Trophoblast cell (in vitro differentiated cells and primary cell): ENCODE results near the gene HOMER1.

ENCODE experiments used
- DNase-seq, 2 donors: peaks; one replicate each; pipeline ENCODE4 v3.0.0-alpha.2; 2016
- H2AFZ ChIP-seq: 2 replicates; pipeline ENCODE4 v1.6.1; 2013; ENCODE audit warnings: low read length, moderate library complexity, mild to moderate bottlenecking; ENCODE audit not compliant: insufficient read depth, poor library complexity
- H2AK5ac ChIP-seq: 2 replicates; pipeline ENCODE4 v1.6.1; 2013; ENCODE audit warnings: mild to moderate bottlenecking, low read length
- H2BK120ac ChIP-seq: 2 replicates; pipeline ENCODE4 v1.6.1; 2013; ENCODE audit warnings: low read length, mild to moderate bottlenecking, moderate library complexity; ENCODE audit not compliant: insufficient read depth, poor library complexity
- H2BK12ac ChIP-seq: 2 replicates; pipeline ENCODE4 v1.6.1; 2013; ENCODE audit warnings: mild to moderate bottlenecking, low read length, moderate library complexity
- H2BK5ac ChIP-seq: 2 replicates; pipeline ENCODE4 v1.6.1; 2013; ENCODE audit warnings: low read length, low read depth, moderate library complexity, mild to moderate bottlenecking; ENCODE audit not compliant: poor library complexity
- H3K14ac ChIP-seq: 2 replicates; pipeline ENCODE4 v1.6.1; 2013; ENCODE audit warnings: mild to moderate bottlenecking, low read length
- H3K18ac ChIP-seq: 2 replicates; pipeline ENCODE4 v1.6.1; 2013; ENCODE audit warnings: mild to moderate bottlenecking, low read length
- H3K23ac ChIP-seq: 2 replicates; pipeline ENCODE4 v1.6.1; 2013; ENCODE audit warnings: low read length
- H3K27ac ChIP-seq: 2 replicates; pipeline ENCODE4 v1.5.1; 2013; ENCODE audit warnings: low read depth, mild to moderate bottlenecking, inconsistent platforms, low read length, moderate library complexity
- H3K27me3 ChIP-seq: 2 replicates; pipeline ENCODE4 v1.6.1; 2013; ENCODE audit warnings: inconsistent platforms, mild to moderate bottlenecking, low read length, moderate library complexity; ENCODE audit not compliant: insufficient read depth
- H3K36me3 ChIP-seq, 2 experiments: 1 replicate in 1 of 2; 2 replicates in 1 of 2; pipeline ENCODE4 v1.6.1; 2013; ENCODE audit warnings: low read length in 2 of 2, mild to moderate bottlenecking in 2 of 2, moderate library complexity in 1 of 2; ENCODE audit not compliant: insufficient read depth in 2 of 2, control insufficient read depth in 1 of 2
- H3K4ac ChIP-seq: 2 replicates; pipeline ENCODE4 v1.6.1; 2013; ENCODE audit warnings: low read depth, mild to moderate bottlenecking, low read length, moderate library complexity
- H3K4me1 ChIP-seq, 2 experiments: 1 replicate in 1 of 2; 2 replicates in 1 of 2; pipeline ENCODE4 v1.6.1; 2013; ENCODE audit warnings: low read length in 2 of 2, mild to moderate bottlenecking in 2 of 2, moderate library complexity in 1 of 2; ENCODE audit not compliant: insufficient read depth in 2 of 2, control insufficient read depth in 1 of 2
- H3K4me2 ChIP-seq: 2 replicates; pipeline ENCODE4 v1.6.1; 2013; ENCODE audit warnings: inconsistent platforms, mild to moderate bottlenecking, low read length, moderate library complexity
- H3K4me3 ChIP-seq: 2 replicates; pipeline ENCODE4 v1.5.1; 2013; ENCODE audit warnings: mild to moderate bottlenecking, low read depth, low read length, inconsistent platforms
- H3K79me1 ChIP-seq: one replicate; pipeline ENCODE4 v1.6.1; 2013; ENCODE audit warnings: low read length
- H3K79me2 ChIP-seq: 2 replicates; pipeline ENCODE4 v1.6.1; 2013; ENCODE audit warnings: low read length, mild to moderate bottlenecking; ENCODE audit not compliant: control insufficient read depth, insufficient read depth, poor library complexity
- H3K9ac ChIP-seq: 2 replicates; pipeline ENCODE4 v1.6.1; 2013; ENCODE audit warnings: mild to moderate bottlenecking, low read length
- H3K9me3 ChIP-seq: 2 replicates; pipeline ENCODE4 v1.6.1; 2013; ENCODE audit warnings: low read depth, mild to moderate bottlenecking, control low read depth, inconsistent platforms, low read length; ENCODE audit not compliant: insufficient read depth
- H4K12ac ChIP-seq: 2 replicates; pipeline ENCODE4 v1.6.1; 2013; ENCODE audit warnings: low read depth, mild to moderate bottlenecking, low read length, moderate library complexity
- H4K8ac ChIP-seq: 2 replicates; pipeline ENCODE4 v1.6.1; 2013; ENCODE audit warnings: low read depth, mild to moderate bottlenecking, low read length, moderate library complexity
- H4K91ac ChIP-seq: one replicate; pipeline ENCODE4 v1.6.1; 2013; ENCODE audit warnings: low read depth, mild to moderate bottlenecking, low read length, moderate library complexity
- WGBS: extraction: QIAGEN DNeasy Blood & Tissue Kit; methylation state at CpG from one replicate; pipeline ENCODE4 v1.1.7; 2013; ENCODE audit warnings: missing lambda C conversion rate; ENCODE audit not compliant: insufficient read length, insufficient coverage; ENCODE audit errors: extremely low coverage; 5-methylcytosine and 5-hydroxymethylcytosine counted together

The HOMER1 gene

DNA sequence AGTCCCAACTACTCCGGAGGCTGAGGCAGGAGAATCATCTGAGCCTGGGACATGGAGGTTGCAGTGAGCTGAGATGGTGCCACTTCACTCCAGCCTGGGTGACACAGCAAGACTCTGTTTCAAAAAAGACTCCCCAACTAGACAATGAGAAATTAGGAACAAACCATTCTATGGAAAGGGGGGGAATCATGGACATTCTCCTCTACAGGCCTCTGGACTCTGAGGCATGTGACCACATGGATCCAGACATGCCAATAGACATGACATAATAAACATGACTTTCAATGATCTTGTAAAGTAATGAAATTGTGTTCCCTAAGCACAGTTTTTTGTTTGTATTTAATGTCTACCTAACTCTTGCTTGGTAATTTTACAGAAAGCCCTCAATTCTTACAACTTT is 8.8 kb downstream of the HOMER1 start:
- H3K14ac ChIP-seq, result no peak overlapping the region
- H3K18ac ChIP-seq, result peak overlapping the region; percentile 65
- H4K91ac ChIP-seq, result no peak overlapping the region
- no peak overlapping the region for H3K4me3 ChIP-seq
- peaks cover 2% of the 10 kb centered on the region for H3K79me2 ChIP-seq
- no CpG with 5 or more reads among the region's 1 CpG for WGBS
- peaks cover 0 to 2% of the 10 kb centered on the region in 2 experiments for H3K36me3 ChIP-seq
- H2AK5ac ChIP-seq, result no peak overlapping the region
- H3K9ac ChIP-seq, result no peak overlapping the region
- H3K27me3 ChIP-seq, result no peaks in the 10 kb centered on the region
- no peaks in the 10 kb centered on the region for H3K79me1 ChIP-seq
- H3K27ac ChIP-seq, result no peak overlapping the region
- H4K8ac ChIP-seq, result no peak overlapping the region
- no peak overlapping the region for H3K23ac ChIP-seq
- no peak overlapping the region for H4K12ac ChIP-seq
- H3K4ac ChIP-seq, result no peak overlapping the region
- H3K4me2 ChIP-seq, result no peak overlapping the region
- no peak overlapping the region for H2BK5ac ChIP-seq
- H2BK120ac ChIP-seq, result no peak overlapping the region
- H2AFZ ChIP-seq, result no peak overlapping the region
- H3K4me1 ChIP-seq, result peaks cover 0 to 3% of the 10 kb centered on the region in 2 experiments
- no peak for DNase-seq
- H3K9me3 ChIP-seq, result no peaks in the 10 kb centered on the region
- no peak overlapping the region for H2BK12ac ChIP-seq

- Histone ChIP-seq H3K79me2 (peaks cover 2% of the 10 kb centered on the region), H2AK5ac (no peak overlapping the region), H4K12ac (no peak overlapping the region), H3K36me3 (peaks cover 0 to 2% of the 10 kb centered on the region in 2 experiments), H4K8ac (no peak overlapping the region), H2BK5ac (no peak overlapping the region), H3K9me3 (no peaks in the 10 kb centered on the region), H3K79me1 (no peaks in the 10 kb centered on the region), H3K9ac (no peak overlapping the region), H3K4me2 (no peak overlapping the region), H3K4me1 (peaks cover 0 to 1% of the 10 kb centered on the region in 2 experiments), H3K14ac (no peak overlapping the region), H2AFZ (no peak overlapping the region), H3K4me3 (no peak overlapping the region), H3K27ac (no peak overlapping the region), H3K23ac (no peak overlapping the region), H4K91ac (no peak overlapping the region), H3K27me3 (no peaks in the 10 kb centered on the region), H2BK120ac (no peak overlapping the region), H2BK12ac (no peak overlapping the region), H3K18ac (no peak overlapping the region), H3K4ac (no peak overlapping the region)
- WGBS, result no CpG with 5 or more reads among the region's 3 CpGs
- no peak for DNase-seq
Observed at GRCh38 chr5:79503794-79504495, 10.0 kb downstream of the HOMER1 start.

DNA sequence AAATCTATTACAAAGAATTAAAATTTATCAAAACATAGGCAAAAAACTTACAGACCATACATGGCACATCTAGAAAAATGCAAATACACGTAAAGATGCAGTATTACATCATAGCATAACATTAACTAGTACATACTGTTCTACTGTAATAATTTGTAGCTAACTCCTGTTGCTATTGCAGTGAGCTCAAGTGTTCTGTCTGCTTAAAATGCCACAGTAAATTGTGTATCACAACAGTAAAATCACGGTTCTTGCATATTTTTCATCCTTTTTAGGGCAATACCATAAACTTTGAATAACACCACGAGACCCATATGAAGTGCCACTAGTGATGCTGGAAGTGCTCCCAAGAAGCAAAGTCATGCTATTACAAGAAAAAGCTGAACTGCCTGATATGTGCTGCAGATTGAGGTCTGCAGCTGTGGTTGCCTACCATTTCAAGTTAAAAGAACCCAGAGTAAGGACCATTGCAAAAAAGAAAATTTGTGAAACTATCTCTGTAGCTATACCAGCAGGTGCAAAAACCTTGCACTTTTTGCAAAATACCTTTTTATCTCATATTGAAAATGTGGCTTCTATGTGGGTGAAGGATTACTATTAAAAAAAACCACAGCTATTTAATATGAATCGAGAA is 14.2 kb downstream of the HOMER1 start:
- Histone ChIP-seq H4K8ac (no peak overlapping the region), H3K9ac (no peak overlapping the region), H2AFZ (no peak overlapping the region), H3K4me2 (no peak overlapping the region), H2AK5ac (no peak overlapping the region), H4K12ac (no peak overlapping the region), H4K91ac (no peak overlapping the region), H2BK120ac (no peak overlapping the region), H3K27ac (no peak overlapping the region), H3K79me2 (no peaks in the 10 kb centered on the region), H3K27me3 (no peaks in the 10 kb centered on the region), H2BK12ac (no peak overlapping the region), H3K4ac (no peak overlapping the region), H3K36me3 (no peaks in the 10 kb centered on the region), H3K4me1 (no peaks in the 10 kb centered on the region), H3K4me3 (no peak overlapping the region), H3K23ac (no peak overlapping the region), H3K14ac (no peak overlapping the region), H3K9me3 (no peaks in the 10 kb centered on the region), H2BK5ac (no peak overlapping the region), H3K79me1 (no peaks in the 10 kb centered on the region), H3K18ac (no peak overlapping the region)
- WGBS, result no CpG with 5 or more reads among the region's 4 CpGs
- DNase-seq, result peak in 1 of 2 donors; percentile 20

DNA sequence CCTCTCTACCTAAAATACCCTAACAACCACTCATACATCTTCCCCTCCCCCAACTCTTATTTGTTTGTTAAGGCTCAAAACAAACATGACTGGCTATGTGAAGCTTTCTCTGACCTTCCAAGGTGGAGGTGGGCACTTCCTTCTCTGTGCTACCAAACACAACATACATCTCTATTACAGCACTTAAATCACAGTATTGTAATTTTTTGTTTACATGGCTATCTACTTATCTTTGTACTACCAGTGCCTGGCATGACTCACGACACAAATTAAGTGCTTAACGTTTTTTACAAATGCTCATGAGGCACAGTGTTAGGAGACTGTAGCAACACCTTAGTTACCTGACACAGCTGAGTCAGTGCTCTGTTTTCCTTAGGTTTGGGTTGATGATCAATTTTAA is 18.6 kb downstream of the HOMER1 start:
- H3K36me3 ChIP-seq, result peaks cover 0 to 1% of the 10 kb centered on the region in 2 experiments
- no peak overlapping the region for H3K23ac ChIP-seq
- H4K8ac ChIP-seq, result no peak overlapping the region
- H2BK120ac ChIP-seq, result no peak overlapping the region
- no peak overlapping the region for H3K27ac ChIP-seq
- H3K79me2 ChIP-seq, result peaks cover 2% of the 10 kb centered on the region
- no peak overlapping the region for H3K4ac ChIP-seq
- H4K91ac ChIP-seq, result no peak overlapping the region
- no peak overlapping the region for H2BK12ac ChIP-seq
- no peaks in the 10 kb centered on the region for H3K4me1 ChIP-seq
- no peaks in the 10 kb centered on the region for H3K27me3 ChIP-seq
- no peak overlapping the region for H3K9ac ChIP-seq
- no peak overlapping the region for H2AFZ ChIP-seq
- no peaks in the 10 kb centered on the region for H3K79me1 ChIP-seq
- H3K14ac ChIP-seq, result no peak overlapping the region
- peaks cover 2% of the 10 kb centered on the region for H3K9me3 ChIP-seq
- H3K4me3 ChIP-seq, result no peak overlapping the region
- H3K18ac ChIP-seq, result no peak overlapping the region
- DNase-seq, result peak; percentile 63 to 86
- no peak overlapping the region for H2AK5ac ChIP-seq
- no peak overlapping the region for H2BK5ac ChIP-seq
- no peak overlapping the region for H3K4me2 ChIP-seq
- WGBS, result no CpG with 5 or more reads among the region's 2 CpGs
- no peak overlapping the region for H4K12ac ChIP-seq
